Heart right ventricle (tissue), 16 donors: ENCODE results near the gene C2. TPM values are rescaled to one million over a fixed set of nuclear protein-coding genes. Genes with fewer than 3 reads are reported as not detected.

ENCODE experiments used
- ATAC-seq, 8 donors: fragments of 200-7000 bp; cut with Tn5 transposase; one replicate each; pipeline ENCODE4 v1.9.1; 2020; ENCODE audit warnings: mild to moderate bottlenecking in 8 of 8, moderate library complexity in 8 of 8, moderate number of reproducible peaks in 1 of 8
- DNase-seq, 2 donors: peaks; one replicate each; pipeline ENCODE4 v3.0.0-alpha.2; 2020
- H3K27ac ChIP-seq, 10 donors: fragments of 200-600 bp; sonication (generic) in 2 of 10; one replicate each; pipeline versions ENCODE4 v1.5.0 to v1.8.0; 2020 to 2022; ENCODE audit warnings: mild to moderate bottlenecking in 3 of 10
- H3K27me3 ChIP-seq, 7 donors: fragments of 200-600 bp; one replicate each; pipeline ENCODE4 v1.8.0; 2021 to 2022; ENCODE audit warnings: mild to moderate bottlenecking in 2 of 7
- H3K36me3 ChIP-seq, 9 donors: fragments of 200-600 bp; sonication (generic) in 1 of 9; one replicate each; pipeline versions ENCODE4 v1.5.0 to v1.8.0; 2020 to 2022; ENCODE audit warnings: mild to moderate bottlenecking in 2 of 9
- H3K4me1 ChIP-seq, 9 donors: fragments of 200-600 bp; sonication (generic) in 1 of 9; one replicate each; pipeline versions ENCODE4 v1.5.0 to v1.8.0; 2020 to 2022; ENCODE audit warnings: mild to moderate bottlenecking in 4 of 9
- H3K4me3 ChIP-seq, 10 donors: fragments of 200-600 bp; sonication (generic) in 2 of 10; one replicate each; pipeline versions ENCODE4 v1.5.0 to v1.8.0; 2020 to 2022; ENCODE audit warnings: mild to moderate bottlenecking in 7 of 10, moderate library complexity in 2 of 10
- H3K9me3 ChIP-seq, 11 donors: fragments of 200-600 bp in 10 of 11; sonication (generic) in 2 of 11; one replicate each; pipeline versions ENCODE4 v1.5.0 to v1.8.0; 2013 to 2022; ENCODE audit warnings: mild to moderate bottlenecking in 2 of 11, control low read depth in 1 of 11, moderate library complexity in 1 of 11
- CTCF ChIP-seq, 9 donors: fragments of 200-600 bp; sonication (generic) in 2 of 9; IDR thresholded peaks; one replicate each; pipeline versions ENCODE4 v1.5.0 to v1.8.0; 2021 to 2022; ENCODE audit warnings: antibody characterized with exemption in 9 of 9, mild to moderate bottlenecking in 5 of 9, moderate library complexity in 1 of 9
- WGBS, 2 donors: extraction: QIAGEN DNeasy Blood & Tissue Kit; methylation state at CpG; one replicate each; pipeline ENCODE4 v1.1.7; 2013; ENCODE audit warnings: inconsistent platforms in 1 of 2; 5-methylcytosine and 5-hydroxymethylcytosine counted together
- intact Hi-C, 10 donors: fragments of 100-400 bp; cut with DNase I; formaldehyde crosslinking; loops; one replicate each; pipeline versions ENCODE4 v1.11.1 to v1.14.2; 2022
- polyA plus RNA-seq, 2 donors: library from polyadenylated mRNA; stranded (reverse); fragments of 200-250 nt; gene quantifications; one replicate each; pipeline ENCODE4 v1.2.3, GENCODE V29; 2013
- total RNA-seq, 10 donors: library from RNA; stranded (reverse); fragmentation: NEBNext Ultra II Directional in 3 of 10; extraction: Animal tissue kit (Norgen Biotek cat#: 25700) in 3 of 10; gene quantifications; one replicate each; pipeline versions ENCODE4 v1.2.1 to v1.2.4, GENCODE V29; 2021 to 2023
- donor health status: Arrhythmogenic right ventricular cardiomyopathy.
- donor health status: ischemic (EF 13 %, LVEDD 7.1; RV severe dilation, severe dysfunction).
- donor health status: healthy with polysubstance abuse.
- donor health status: DM: no; HTN: yes; CAD: no.
- donor health status: DM: no; HTN: no; CAD: no.
- donor health status: ischemic (EF 25% LVEDD 6.9; RV normal size, moderate dysfunction).
- donor health status: ischemic (EF 25% LVEDD 5.7; RV mildly dilated, moderate dysfunction).
- donor health status: healthy.
- donor health status: DM: yes; HTN: yes; CAD: no.
- donor health status: Ischemic cardiomyopathy.
- donor health status: ischemic (EF 35%, LVEDD 5.7; RV mildly dilated, moderate dysfunction).
- donor health status: nonischemic (EF 11% LVEDD 7.7; RV severe dilation, severe dysfunction).
- donor health status: DM: yes; HTN: yes; CAD: no.
- donor health status: PGD.
- donor health status: ischemic (EF 29% LVEDD 5.4; RV normal size, mild dysfunction).
- donor health status: nonischemic (EF 23%, LVEDD 6.1; RV moderate dilation, normal function).

The C2 gene
- total and polyA plus RNA-seq, 12 donors = 1.1 to 63.0 (median 3.7) TPM

DNA sequence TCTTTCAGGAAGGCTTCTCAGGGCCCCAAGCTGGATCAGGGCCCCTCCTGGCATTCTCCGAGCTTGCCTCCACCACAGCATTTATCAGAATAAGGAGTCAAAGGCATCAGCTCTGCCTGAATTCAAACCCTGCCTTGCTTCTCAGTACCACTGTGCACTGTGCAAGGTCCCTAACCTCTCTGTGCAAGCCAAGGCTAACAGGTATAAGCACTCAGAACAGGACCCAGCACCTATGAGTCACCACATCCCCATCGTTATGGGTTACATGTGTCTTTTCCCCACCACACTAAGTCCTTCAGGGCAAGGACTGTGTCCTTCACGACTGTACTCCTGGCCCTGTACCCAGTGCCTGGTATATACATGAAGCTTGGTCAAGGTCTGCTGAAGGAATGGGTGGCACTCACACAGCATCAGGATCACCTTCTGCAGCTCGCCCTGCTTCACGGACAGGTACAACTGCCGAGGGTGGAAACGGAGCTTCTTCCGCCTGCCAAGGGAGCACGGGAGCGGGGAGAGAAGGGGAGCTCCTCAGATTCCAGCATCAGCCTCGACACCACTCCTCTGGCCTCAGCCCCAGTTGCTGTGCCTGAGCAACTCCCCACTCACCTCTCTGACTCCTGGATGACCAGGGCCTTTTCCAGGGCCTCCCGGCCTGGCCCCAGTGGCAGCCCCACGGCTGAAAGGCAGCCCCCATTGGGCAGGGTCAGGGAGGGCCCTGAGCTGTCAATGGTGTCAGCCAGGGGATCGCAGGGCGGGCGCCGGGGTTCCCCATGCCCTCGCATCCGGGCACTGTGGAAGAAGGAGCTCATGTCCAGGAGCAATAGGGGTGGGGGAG is 40.1 kb upstream of the C2 start:
- ATAC-seq (peak in 1 of 8 donors; percentile 6), DNase-seq (no peak)
- Histone ChIP-seq H3K4me1 (no peaks in the 10 kb centered on the region), H3K4me3 (no peak overlapping the region), H3K27ac (no peak overlapping the region), H3K27me3 (no peaks in the 10 kb centered on the region), H3K36me3 (peaks cover 0 to 99% (median 75%) of the 10 kb centered on the region in 9 donors), H3K9me3 (no peaks in the 10 kb centered on the region)
- intact Hi-C loops = no loop called here
- no peak for TF ChIP-seq CTCF (IDR thresholded peaks at IDR 0.05)
- 93 to 94% methylated on average over 19 of the region's 19 CpGs for WGBS, 2 donors

GRCh38 chr6:31888276-31889258 is 39.0 kb upstream of the C2 start:
- 85 to 89% methylated on average over 43 of the region's 43 CpGs for WGBS, 2 donors
- H3K4me3 ChIP-seq = no peak overlapping the region
- peak; percentile 37 to 77 (median 70) for TF ChIP-seq CTCF (IDR thresholded peaks at IDR 0.05)
- H3K4me1 ChIP-seq = no peaks in the 10 kb centered on the region
- peak in 5 of 8 donors; percentile 13 to 43 (median 26) for ATAC-seq
- no peaks in the 10 kb centered on the region for H3K27me3 ChIP-seq
- peak in 1 of 2 donors; percentile 56 for DNase-seq
- H3K36me3 ChIP-seq = peaks cover 0 to 99% (median 71%) of the 10 kb centered on the region in 9 donors
- intact Hi-C loops = no loop called here
- no peaks in the 10 kb centered on the region for H3K9me3 ChIP-seq
- H3K27ac ChIP-seq = no peak overlapping the region

DNA sequence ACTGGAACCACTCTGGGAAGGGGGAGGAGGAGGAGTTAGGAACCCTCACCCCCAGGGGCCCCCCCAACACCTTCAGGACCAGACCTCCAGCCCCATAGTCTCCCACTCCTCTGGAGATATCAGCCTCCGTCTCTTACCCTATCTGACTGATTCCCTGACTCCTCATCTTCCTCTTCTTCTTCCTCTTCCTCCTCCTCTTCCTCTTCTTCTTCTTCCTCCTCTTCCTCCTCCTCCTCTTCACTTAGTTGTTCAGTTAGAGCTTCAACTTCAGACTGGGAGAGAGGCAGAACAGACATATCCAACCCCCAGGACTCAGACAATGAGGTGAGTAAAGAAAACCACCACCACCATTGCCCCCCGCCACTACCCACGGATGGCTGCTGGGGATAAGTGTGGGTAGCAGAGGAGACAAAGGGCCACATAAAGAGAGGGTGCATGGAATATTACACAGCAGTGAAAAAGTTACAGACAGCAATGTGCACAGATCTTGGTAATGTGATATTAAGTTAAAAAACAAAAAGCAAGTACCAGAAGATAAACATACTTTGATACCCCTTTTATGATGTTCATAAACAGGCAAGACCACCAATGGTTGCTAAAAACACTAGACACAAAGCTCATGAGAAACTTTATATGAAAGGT is 38.1 kb upstream of the C2 start:
- Histone ChIP-seq H3K27me3 (no peaks in the 10 kb centered on the region), H3K4me1 (no peaks in the 10 kb centered on the region), H3K4me3 (no peak overlapping the region), H3K36me3 (peaks cover 0 to 99% (median 70%) of the 10 kb centered on the region in 9 donors), H3K27ac (no peak overlapping the region), H3K9me3 (no peaks in the 10 kb centered on the region)
- WGBS, 2 donors = 90 to 95% methylated on average over 3 of the region's 3 CpGs
- DNase-seq = no peak
- intact Hi-C loops = no loop called here
- no peak for ATAC-seq
- no peak for TF ChIP-seq CTCF (IDR thresholded peaks at IDR 0.05)

GRCh38 chr6:31892821-31893220 is 34.7 kb upstream of the C2 start:
- no peaks in the 10 kb centered on the region for H3K9me3 ChIP-seq
- H3K4me3 ChIP-seq = no peak overlapping the region
- H3K36me3 ChIP-seq = peaks cover 0 to 85% (median 40%) of the 10 kb centered on the region in 9 donors
- H3K27me3 ChIP-seq = no peaks in the 10 kb centered on the region
- ATAC-seq (no peak), DNase-seq (no peak)
- intact Hi-C loops = loop anchor here in 1 of 10 donors (1.0 kb wide), 1 partner anchor 29 kb away; no protein-coding TSS in a partner anchor
- 85 to 88% methylated on average over 6 of the region's 6 CpGs for WGBS, 2 donors
- no peak for TF ChIP-seq CTCF (IDR thresholded peaks at IDR 0.05)
- H3K27ac ChIP-seq = no peak overlapping the region
- H3K4me1 ChIP-seq = peaks cover 0 to 12% (median 7%) of the 10 kb centered on the region in 9 donors
